OCI-LY7 (cell line): ENCODE results near the gene C1orf21. TPM values are rescaled to one million over a fixed set of nuclear protein-coding genes. Genes with fewer than 3 reads are reported as not detected.

Experiments used
- BruUV-seq: library from RNA; stranded (reverse); fragments of 400-500 nt; replicated peaks from 2 replicates; lab custom pipeline; 2021; lab: Mats Ljungman, UMichigan
- CTCF ChIA-PET: fragments of 300-600 bp; sonication (Branson Sonifier 250); formaldehyde crosslinking; loops from one replicate; lab custom pipeline; 2022; ENCODE audit warnings: antibody characterized with exemption; ENCODE audit not compliant: unreplicated experiment; lab: Charles Lee
- POLR2A ChIA-PET: fragments of 300-600 bp; sonication (Branson Sonifier 250); formaldehyde crosslinking; loops from one replicate; lab custom pipeline; 2022; ENCODE audit warnings: antibody characterized with exemption; lab: Charles Lee
- DNase-seq: peaks from one replicate; pipeline ENCODE4 v3.0.0-alpha.2; 2015; ENCODE audit warnings: low spot score
- H2AFZ ChIP-seq: fragments of 200-600 bp; sonication (generic), shearing (Covaris generic); 2 replicates; pipeline ENCODE4 v1.6.1; 2014; ENCODE audit warnings: mild to moderate bottlenecking, antibody characterized with exemption, low read length, moderate library complexity
- H3K27ac ChIP-seq: fragments of 200-600 bp; sonication (generic); 2 replicates; pipeline ENCODE4 v1.5.1; 2014; ENCODE audit warnings: mixed run types, low read depth, mild to moderate bottlenecking, moderate library complexity, low read length, inconsistent platforms; ENCODE audit not compliant: poor library complexity, severe bottlenecking
- H3K36me3 ChIP-seq: fragments of 200-600 bp; sonication (generic); 2 replicates; pipeline ENCODE4 v1.6.1; 2014; ENCODE audit warnings: mild to moderate bottlenecking, antibody characterized with exemption, low read length, moderate library complexity, mixed read lengths; ENCODE audit not compliant: insufficient read depth
- H3K4me1 ChIP-seq: fragments of 200-600 bp; sonication (generic); 2 replicates; pipeline ENCODE4 v1.5.1; 2014; ENCODE audit warnings: mild to moderate bottlenecking, low read length; ENCODE audit not compliant: insufficient read depth, poor library complexity, severe bottlenecking
- H3K4me2 ChIP-seq: fragments of 200-600 bp; sonication (generic); 2 replicates; pipeline ENCODE4 v1.6.1; 2014; ENCODE audit warnings: mild to moderate bottlenecking, low read length
- H3K4me3 ChIP-seq: fragments of 200-600 bp; sonication (generic); 2 replicates; pipeline ENCODE4 v1.5.1; 2014; ENCODE audit warnings: mild to moderate bottlenecking, low read depth, low read length; ENCODE audit not compliant: poor library complexity, severe bottlenecking
- H3K79me2 ChIP-seq: fragments of 200-600 bp; sonication (generic); 2 replicates; pipeline ENCODE4 v1.6.1; 2016; ENCODE audit warnings: low read depth, mild to moderate bottlenecking, low read length, moderate library complexity, mixed read lengths; ENCODE audit not compliant: insufficient read depth
- H3K9me2 ChIP-seq: fragments of 200-600 bp; sonication (generic); 2 replicates; pipeline ENCODE4 v1.6.1; 2016; ENCODE audit warnings: mild to moderate bottlenecking, low read length, mixed read lengths; ENCODE audit not compliant: insufficient read depth
- H3K9me3 ChIP-seq: fragments of 200-600 bp; sonication (generic); 2 replicates; pipeline ENCODE4 v1.6.1; 2014; ENCODE audit warnings: mild to moderate bottlenecking, mixed run types, low read length, mixed read lengths
- H4K20me1 ChIP-seq: fragments of 200-600 bp; sonication (generic); 2 replicates; pipeline ENCODE4 v1.6.1; 2014; ENCODE audit warnings: mild to moderate bottlenecking, antibody characterized with exemption, low read length, moderate library complexity, mixed read lengths; ENCODE audit not compliant: insufficient read depth
- CTCF ChIP-seq: fragments of 200-600 bp; sonication (generic); conservative IDR thresholded peaks from 2 replicates; pipeline ENCODE4 v1.5.1; 2014; ENCODE audit warnings: mild to moderate bottlenecking, antibody characterized with exemption, low read length, moderate library complexity, mixed read lengths
- EZH2phosphoT487 ChIP-seq: fragments of 200-600 bp; sonication (generic); IDR thresholded peaks from 2 replicates; pipeline ENCODE4 v1.6.1; 2018; ENCODE audit warnings: low read depth, borderline replicate concordance, mild to moderate bottlenecking, mixed run types, antibody characterized with exemption, low read length, moderate library complexity, mixed read lengths
- intact Hi-C: fragments of 100-400 bp; cut with micrococcal nuclease; formaldehyde crosslinking; loops from one replicate; pipeline ENCODE4 v1.10.0; 2022; ENCODE audit not compliant: unreplicated experiment
- total RNA-seq, 2 experiments: library from RNA; depleted of rRNA in 1 of 2; stranded (reverse); fragments of >200 nt in 1 of 2; shearing (Covaris generic) in 1 of 2; gene quantifications; 2 replicates each; pipeline ENCODE4 v1.2.3, GENCODE V29; 2014 to 2022

The C1orf21 gene
- total RNA-seq, 2 experiments from 2014 or later, result not detected

GRCh38 chr1:184465489-184466146, 78.8 kb downstream of the C1orf21 start:
- H3K27ac ChIP-seq, result no peak overlapping the region
- BruUV-seq, result no TSS peak
- no peaks in the 10 kb centered on the region for H3K4me1 ChIP-seq
- no peaks in the 10 kb centered on the region for H3K79me2 ChIP-seq
- H4K20me1 ChIP-seq, result no peaks in the 10 kb centered on the region
- no peak overlapping the region for H3K4me3 ChIP-seq
- TF ChIP-seq CTCF, result no peak
- TF ChIP-seq EZH2phosphoT487, result no peak
- no peaks in the 10 kb centered on the region for H3K36me3 ChIP-seq
- POLR2A ChIA-PET, result no interaction called here
- DNase-seq, result no peak
- no peak overlapping the region for H2AFZ ChIP-seq
- no peaks in the 10 kb centered on the region for H3K9me3 ChIP-seq
- no peaks in the 10 kb centered on the region for H3K9me2 ChIP-seq
- CTCF ChIA-PET, result no interaction called here
- no peak overlapping the region for H3K4me2 ChIP-seq
- intact Hi-C loops, result no loop called here

- ChIA-PET POLR2A (no interaction called here), CTCF (no interaction called here)
- no peaks in the 10 kb centered on the region for H4K20me1 ChIP-seq
- H3K36me3 ChIP-seq, result no peaks in the 10 kb centered on the region
- no peak overlapping the region for H3K4me2 ChIP-seq
- H3K79me2 ChIP-seq, result no peaks in the 10 kb centered on the region
- no peaks in the 10 kb centered on the region for H3K4me1 ChIP-seq
- intact Hi-C loops, result no loop called here
- BruUV-seq, result no TSS peak
- no peak for DNase-seq
- TF ChIP-seq CTCF, result no peak
- no peak for TF ChIP-seq EZH2phosphoT487
- no peak overlapping the region for H3K27ac ChIP-seq
- H3K4me3 ChIP-seq, result no peak overlapping the region
- H2AFZ ChIP-seq, result no peak overlapping the region
- H3K9me2 ChIP-seq, result no peaks in the 10 kb centered on the region
- no peaks in the 10 kb centered on the region for H3K9me3 ChIP-seq
Measured at GRCh38 chr1:184467295-184467694, 80.5 kb downstream of the C1orf21 start.

GRCh38 chr1:184469396-184469795, 82.6 kb downstream of the C1orf21 start:
- Histone ChIP-seq H3K79me2 (no peaks in the 10 kb centered on the region), H3K9me3 (no peaks in the 10 kb centered on the region), H3K4me1 (no peaks in the 10 kb centered on the region), H2AFZ (no peak overlapping the region), H4K20me1 (no peaks in the 10 kb centered on the region), H3K9me2 (no peaks in the 10 kb centered on the region), H3K36me3 (no peaks in the 10 kb centered on the region), H3K27ac (no peak overlapping the region), H3K4me3 (no peak overlapping the region), H3K4me2 (no peak overlapping the region)
- TF ChIP-seq EZH2phosphoT487, result no peak
- TF ChIP-seq CTCF, result no peak
- ChIA-PET POLR2A (interaction anchor here (0.5 kb wide), 1 partner anchor 8 kb away, joined by 4 read pairs; no protein-coding TSS in a partner anchor), CTCF (no interaction called here)
- DNase-seq, result no peak
- intact Hi-C loops, result no loop called here
- no TSS peak for BruUV-seq
